ENCODE results near the gene FBXO15. TPM values are rescaled to one million over a fixed set of nuclear protein-coding genes. Genes with fewer than 3 reads are reported as not detected.

The FBXO15 gene
- total and polyA plus RNA-seq, 4 donors = 0.23 to 0.50 (median 0.41) TPM

DNA sequence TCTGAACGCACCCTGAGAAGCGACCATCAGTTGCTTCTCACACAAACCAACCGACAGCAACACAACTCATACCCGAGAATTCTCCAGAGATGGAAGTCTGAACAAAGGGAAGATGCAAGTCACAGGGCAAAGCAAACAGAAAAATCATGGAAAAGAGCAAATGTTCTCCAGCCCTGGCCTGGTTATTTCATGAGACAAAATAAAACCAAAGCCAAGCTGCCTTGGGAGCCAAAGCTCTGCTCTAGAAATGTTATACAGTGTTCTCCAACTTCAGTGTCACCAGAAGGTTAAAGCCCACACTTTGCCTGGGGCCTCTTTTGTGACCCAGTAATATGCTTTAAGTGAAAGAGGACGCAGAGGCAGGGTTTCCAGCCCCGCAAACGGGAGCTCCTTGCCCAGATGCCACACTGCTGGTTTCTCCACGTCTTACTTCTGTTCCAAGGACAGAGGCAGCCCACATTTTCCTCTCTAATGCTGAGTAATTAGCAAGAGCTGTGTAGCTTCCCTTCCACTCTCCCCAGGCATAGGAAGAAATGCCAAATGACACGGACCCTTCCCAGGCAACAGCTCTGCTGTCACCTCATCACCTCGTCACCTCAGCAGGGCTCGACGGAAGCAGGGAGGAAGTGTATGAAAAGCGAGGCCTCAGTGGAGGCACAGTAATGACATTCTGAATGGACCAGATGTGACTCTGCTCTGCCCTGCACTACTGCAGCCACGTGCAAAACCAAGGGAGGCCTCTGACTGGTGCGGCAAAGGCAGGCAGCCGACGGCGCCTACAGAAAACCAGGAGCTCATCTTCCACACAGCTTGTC lies 64.7 kb downstream of the FBXO15 start:
- TF ChIP-seq NR2F2 (IDR thresholded peaks at IDR 0.05) = no peak
- no peak for DNase-seq (ENCODE audit: low spot score)
- WGBS = 69% methylated on average over 18 of the region's 18 CpGs
- H3K27me3 ChIP-seq (ENCODE audit: control insufficient read depth in 4 of 4, insufficient read depth in 4 of 4, low read length in 3 of 4) = no peaks in the 10 kb centered on the region
- no peak overlapping the region for H3K4me3 ChIP-seq (ENCODE audit: low read depth in 1 of 3, low read length in 3 of 3)
- no peaks in the 10 kb centered on the region for H3K9me3 ChIP-seq (ENCODE audit: control insufficient read depth in 4 of 4, low read length in 3 of 4)
- no peak overlapping the region for H3K9ac ChIP-seq (ENCODE audit: low read depth in 1 of 2, low read length in 2 of 2)
- H3K36me3 ChIP-seq (ENCODE audit: control insufficient read depth in 4 of 4, insufficient read depth in 3 of 4, low read depth in 1 of 4, low read length in 3 of 4) = no peaks in the 10 kb centered on the region
- H3K4me1 ChIP-seq (ENCODE audit: control insufficient read depth in 4 of 4, insufficient read depth in 4 of 4, low read length in 3 of 4) = no peaks in the 10 kb centered on the region
- no peak overlapping the region for H3K27ac ChIP-seq (ENCODE audit: low read depth in 1 of 2, low read length in 2 of 2)

DNA sequence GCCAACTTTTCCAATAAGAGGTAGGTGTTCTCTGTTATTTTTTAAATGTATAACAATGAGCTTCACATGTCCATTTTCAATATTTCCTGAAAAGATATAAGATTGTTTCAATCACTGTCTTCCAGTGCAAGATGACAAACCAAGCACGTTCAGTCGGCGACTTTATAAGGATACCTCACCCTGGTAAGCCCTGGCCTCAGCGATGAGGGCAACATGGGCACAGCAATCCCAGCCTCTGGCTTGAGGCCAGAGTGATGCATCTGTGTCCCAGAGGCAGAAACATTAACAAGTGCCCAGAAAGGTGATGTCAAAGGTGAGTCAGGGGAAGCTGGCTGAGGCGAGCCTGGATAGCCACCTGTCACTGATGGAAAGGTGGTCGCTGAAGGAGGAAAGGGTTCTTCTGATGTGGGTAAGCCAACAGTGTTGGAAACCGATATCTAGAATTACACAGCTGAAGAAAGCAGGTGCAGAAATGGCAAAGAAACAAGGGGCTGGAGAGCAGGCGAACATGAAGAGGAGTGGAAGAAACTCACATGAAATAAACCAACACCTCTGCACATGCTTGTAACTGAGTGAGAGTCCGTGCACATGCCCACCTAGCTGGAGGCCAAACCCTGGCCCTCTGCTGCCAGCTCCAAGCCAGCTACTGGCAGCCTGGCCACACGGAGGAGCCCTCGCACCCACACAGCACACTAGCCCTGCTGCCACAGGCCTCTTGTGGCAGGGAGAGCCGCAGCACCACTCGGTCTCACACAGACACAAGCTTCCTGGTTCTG lies 65.5 kb downstream of the FBXO15 start:
- Histone ChIP-seq H3K4me1 (ENCODE audit: control insufficient read depth in 4 of 4, insufficient read depth in 4 of 4, low read length in 3 of 4) (no peaks in the 10 kb centered on the region), H3K27ac (ENCODE audit: low read depth in 1 of 2, low read length in 2 of 2) (no peak overlapping the region), H3K9me3 (ENCODE audit: control insufficient read depth in 4 of 4, low read length in 3 of 4) (no peaks in the 10 kb centered on the region), H3K36me3 (ENCODE audit: control insufficient read depth in 4 of 4, insufficient read depth in 3 of 4, low read depth in 1 of 4, low read length in 3 of 4) (no peaks in the 10 kb centered on the region), H3K4me3 (ENCODE audit: low read depth in 1 of 3, low read length in 3 of 3) (no peak overlapping the region), H3K9ac (ENCODE audit: low read depth in 1 of 2, low read length in 2 of 2) (no peak overlapping the region), H3K27me3 (ENCODE audit: control insufficient read depth in 4 of 4, insufficient read depth in 4 of 4, low read length in 3 of 4) (no peaks in the 10 kb centered on the region)
- no peak for DNase-seq (ENCODE audit: low spot score)
- WGBS = 70% methylated on average over 13 of the region's 13 CpGs
- TF ChIP-seq, protein P1, sequence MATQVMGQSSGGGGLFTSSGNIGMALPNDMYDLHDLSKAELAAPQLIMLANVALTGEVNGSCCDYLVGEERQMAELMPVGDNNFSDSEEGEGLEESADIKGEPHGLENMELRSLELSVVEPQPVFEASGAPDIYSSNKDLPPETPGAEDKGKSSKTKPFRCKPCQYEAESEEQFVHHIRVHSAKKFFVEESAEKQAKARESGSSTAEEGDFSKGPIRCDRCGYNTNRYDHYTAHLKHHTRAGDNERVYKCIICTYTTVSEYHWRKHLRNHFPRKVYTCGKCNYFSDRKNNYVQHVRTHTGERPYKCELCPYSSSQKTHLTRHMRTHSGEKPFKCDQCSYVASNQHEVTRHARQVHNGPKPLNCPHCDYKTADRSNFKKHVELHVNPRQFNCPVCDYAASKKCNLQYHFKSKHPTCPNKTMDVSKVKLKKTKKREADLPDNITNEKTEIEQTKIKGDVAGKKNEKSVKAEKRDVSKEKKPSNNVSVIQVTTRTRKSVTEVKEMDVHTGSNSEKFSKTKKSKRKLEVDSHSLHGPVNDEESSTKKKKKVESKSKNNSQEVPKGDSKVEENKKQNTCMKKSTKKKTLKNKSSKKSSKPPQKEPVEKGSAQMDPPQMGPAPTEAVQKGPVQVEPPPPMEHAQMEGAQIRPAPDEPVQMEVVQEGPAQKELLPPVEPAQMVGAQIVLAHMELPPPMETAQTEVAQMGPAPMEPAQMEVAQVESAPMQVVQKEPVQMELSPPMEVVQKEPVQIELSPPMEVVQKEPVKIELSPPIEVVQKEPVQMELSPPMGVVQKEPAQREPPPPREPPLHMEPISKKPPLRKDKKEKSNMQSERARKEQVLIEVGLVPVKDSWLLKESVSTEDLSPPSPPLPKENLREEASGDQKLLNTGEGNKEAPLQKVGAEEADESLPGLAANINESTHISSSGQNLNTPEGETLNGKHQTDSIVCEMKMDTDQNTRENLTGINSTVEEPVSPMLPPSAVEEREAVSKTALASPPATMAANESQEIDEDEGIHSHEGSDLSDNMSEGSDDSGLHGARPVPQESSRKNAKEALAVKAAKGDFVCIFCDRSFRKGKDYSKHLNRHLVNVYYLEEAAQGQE (IDR thresholded peaks at IDR 0.05) = no peak
- TF ChIP-seq YY1 (IDR thresholded peaks at IDR 0.05) (no peak), HNF4A (conservative IDR thresholded peaks at IDR 0.05) (no peak), SP1 (IDR thresholded peaks at IDR 0.05) (no peak), FOXA1 (IDR thresholded peaks at IDR 0.05) (no peak), RAD21 (IDR thresholded peaks at IDR 0.05) (peak; percentile 30 to 66), NR2F2 (IDR thresholded peaks at IDR 0.05) (no peak), JUND (IDR thresholded peaks at IDR 0.05) (no peak), TAF1 (conservative IDR thresholded peaks at IDR 0.05) (no peak), EGR1 (IDR thresholded peaks at IDR 0.05; ENCODE audit: low read depth in 2 of 2) (no peak)
- TF ChIP-seq, protein P2, sequence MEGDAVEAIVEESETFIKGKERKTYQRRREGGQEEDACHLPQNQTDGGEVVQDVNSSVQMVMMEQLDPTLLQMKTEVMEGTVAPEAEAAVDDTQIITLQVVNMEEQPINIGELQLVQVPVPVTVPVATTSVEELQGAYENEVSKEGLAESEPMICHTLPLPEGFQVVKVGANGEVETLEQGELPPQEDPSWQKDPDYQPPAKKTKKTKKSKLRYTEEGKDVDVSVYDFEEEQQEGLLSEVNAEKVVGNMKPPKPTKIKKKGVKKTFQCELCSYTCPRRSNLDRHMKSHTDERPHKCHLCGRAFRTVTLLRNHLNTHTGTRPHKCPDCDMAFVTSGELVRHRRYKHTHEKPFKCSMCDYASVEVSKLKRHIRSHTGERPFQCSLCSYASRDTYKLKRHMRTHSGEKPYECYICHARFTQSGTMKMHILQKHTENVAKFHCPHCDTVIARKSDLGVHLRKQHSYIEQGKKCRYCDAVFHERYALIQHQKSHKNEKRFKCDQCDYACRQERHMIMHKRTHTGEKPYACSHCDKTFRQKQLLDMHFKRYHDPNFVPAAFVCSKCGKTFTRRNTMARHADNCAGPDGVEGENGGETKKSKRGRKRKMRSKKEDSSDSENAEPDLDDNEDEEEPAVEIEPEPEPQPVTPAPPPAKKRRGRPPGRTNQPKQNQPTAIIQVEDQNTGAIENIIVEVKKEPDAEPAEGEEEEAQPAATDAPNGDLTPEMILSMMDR (IDR thresholded peaks at IDR 0.05; ENCODE audit: low read depth, low read length, missing input control) = peak; percentile 19
- TF ChIP-seq, protein P3, sequence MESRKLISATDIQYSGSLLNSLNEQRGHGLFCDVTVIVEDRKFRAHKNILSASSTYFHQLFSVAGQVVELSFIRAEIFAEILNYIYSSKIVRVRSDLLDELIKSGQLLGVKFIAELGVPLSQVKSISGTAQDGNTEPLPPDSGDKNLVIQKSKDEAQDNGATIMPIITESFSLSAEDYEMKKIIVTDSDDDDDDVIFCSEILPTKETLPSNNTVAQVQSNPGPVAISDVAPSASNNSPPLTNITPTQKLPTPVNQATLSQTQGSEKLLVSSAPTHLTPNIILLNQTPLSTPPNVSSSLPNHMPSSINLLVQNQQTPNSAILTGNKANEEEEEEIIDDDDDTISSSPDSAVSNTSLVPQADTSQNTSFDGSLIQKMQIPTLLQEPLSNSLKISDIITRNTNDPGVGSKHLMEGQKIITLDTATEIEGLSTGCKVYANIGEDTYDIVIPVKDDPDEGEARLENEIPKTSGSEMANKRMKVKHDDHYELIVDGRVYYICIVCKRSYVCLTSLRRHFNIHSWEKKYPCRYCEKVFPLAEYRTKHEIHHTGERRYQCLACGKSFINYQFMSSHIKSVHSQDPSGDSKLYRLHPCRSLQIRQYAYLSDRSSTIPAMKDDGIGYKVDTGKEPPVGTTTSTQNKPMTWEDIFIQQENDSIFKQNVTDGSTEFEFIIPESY (IDR thresholded peaks at IDR 0.05) = no peak

All from liver (tissue), 9 donors.